Ascending aorta (tissue), 2 donors: ENCODE measurements around the gene SLC25A34. TPM values are rescaled to one million over a fixed set of nuclear protein-coding genes. Genes with fewer than 3 reads are reported as not detected.

Experiments
- DNase-seq, 2 donors: peaks; one replicate each; pipeline ENCODE4 v3.0.0-alpha.2; 2019; ENCODE audit warnings: low spot score in 2 of 2
- H3K27ac ChIP-seq, 2 donors: fragments of 200-600 bp; sonication (generic); one replicate each; pipeline ENCODE4 v1.5.1; 2016 to 2017; ENCODE audit warnings: mild to moderate bottlenecking in 1 of 2
- H3K27me3 ChIP-seq: fragments of 200-600 bp; sonication (generic); one replicate; pipeline ENCODE4 v1.5.1; 2017
- H3K36me3 ChIP-seq, 2 donors: fragments of 200-600 bp; sonication (generic); one replicate each; pipeline ENCODE4 v1.5.1; 2016
- H3K4me1 ChIP-seq, 2 donors: fragments of 200-600 bp; sonication (generic); one replicate each; pipeline ENCODE4 v1.5.1; 2016 to 2017; ENCODE audit warnings: mild to moderate bottlenecking in 1 of 2
- H3K4me3 ChIP-seq, 2 donors: fragments of 200-600 bp; sonication (generic); one replicate each; pipeline ENCODE4 v1.5.1; 2016 to 2017; ENCODE audit warnings: mild to moderate bottlenecking in 1 of 2
- H3K9me3 ChIP-seq, 2 donors: fragments of 200-600 bp; sonication (generic); one replicate each; pipeline ENCODE4 v1.5.1; 2016
- intact Hi-C: fragments of 100-400 bp; cut with DNase I; formaldehyde crosslinking; loops from one replicate; pipeline ENCODE4 v1.15.1; 2023
- total RNA-seq: library from RNA; depleted of rRNA; stranded (reverse); fragments of >200 nt; gene quantifications from one replicate; pipeline ENCODE4 v1.1.0, GENCODE V29; 2016
- TF ChIP-seq, protein P1 (sequence below), 3 experiments: fragments of 200-600 bp in 2 of 3; fragments of 450-650 bp in 1 of 3; sonication (generic) in 2 of 3; IDR thresholded peaks; one replicate each; pipeline ENCODE4 v1.5.1; 2016 to 2019; ENCODE audit warnings: antibody characterized with exemption in 3 of 3, mild to moderate bottlenecking in 1 of 3, moderate library complexity in 1 of 3

The SLC25A34 gene
- total RNA-seq, 1 donor from 2014 or later = 5.7 TPM

DNA sequence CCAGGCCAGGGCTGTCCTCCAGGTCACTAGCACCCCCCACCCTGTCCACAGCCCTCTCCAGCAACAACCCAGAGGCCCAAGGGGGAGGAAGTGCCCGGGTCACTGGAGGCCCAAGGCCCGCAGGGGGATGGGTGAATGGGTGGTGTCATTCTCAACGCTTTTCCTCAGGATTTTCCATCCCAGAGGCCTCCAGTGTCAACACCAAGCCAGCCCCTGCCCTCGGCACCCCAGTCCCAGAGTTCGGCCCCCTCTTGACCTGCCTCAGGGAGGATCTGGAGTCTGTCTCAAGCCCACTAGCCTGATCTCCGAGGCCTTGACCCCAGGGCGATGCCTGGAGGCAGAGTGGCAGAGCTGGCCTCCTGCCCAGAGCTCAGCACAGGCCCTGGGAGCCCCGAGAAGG, 11.3 kb downstream of the SLC25A34 start:
- Histone ChIP-seq H3K36me3 (no peaks in the 10 kb centered on the region), H3K4me3 (peak overlapping the region; percentile 48 to 56), H3K9me3 (no peaks in the 10 kb centered on the region), H3K27me3 (no peaks in the 10 kb centered on the region), H3K27ac (peak overlapping the region; percentile 96 to 98), H3K4me1 (peaks cover 31 to 63% of the 10 kb centered on the region in 2 donors)
- TF ChIP-seq, protein P1, sequence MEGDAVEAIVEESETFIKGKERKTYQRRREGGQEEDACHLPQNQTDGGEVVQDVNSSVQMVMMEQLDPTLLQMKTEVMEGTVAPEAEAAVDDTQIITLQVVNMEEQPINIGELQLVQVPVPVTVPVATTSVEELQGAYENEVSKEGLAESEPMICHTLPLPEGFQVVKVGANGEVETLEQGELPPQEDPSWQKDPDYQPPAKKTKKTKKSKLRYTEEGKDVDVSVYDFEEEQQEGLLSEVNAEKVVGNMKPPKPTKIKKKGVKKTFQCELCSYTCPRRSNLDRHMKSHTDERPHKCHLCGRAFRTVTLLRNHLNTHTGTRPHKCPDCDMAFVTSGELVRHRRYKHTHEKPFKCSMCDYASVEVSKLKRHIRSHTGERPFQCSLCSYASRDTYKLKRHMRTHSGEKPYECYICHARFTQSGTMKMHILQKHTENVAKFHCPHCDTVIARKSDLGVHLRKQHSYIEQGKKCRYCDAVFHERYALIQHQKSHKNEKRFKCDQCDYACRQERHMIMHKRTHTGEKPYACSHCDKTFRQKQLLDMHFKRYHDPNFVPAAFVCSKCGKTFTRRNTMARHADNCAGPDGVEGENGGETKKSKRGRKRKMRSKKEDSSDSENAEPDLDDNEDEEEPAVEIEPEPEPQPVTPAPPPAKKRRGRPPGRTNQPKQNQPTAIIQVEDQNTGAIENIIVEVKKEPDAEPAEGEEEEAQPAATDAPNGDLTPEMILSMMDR (IDR thresholded peaks at IDR 0.05) = no peak
- no peak for DNase-seq
- intact Hi-C loops = loop anchor here (5.0 kb wide), 2 partner anchors 45 to 130 kb away; partner anchors contain the start of gene DDI2

DNA sequence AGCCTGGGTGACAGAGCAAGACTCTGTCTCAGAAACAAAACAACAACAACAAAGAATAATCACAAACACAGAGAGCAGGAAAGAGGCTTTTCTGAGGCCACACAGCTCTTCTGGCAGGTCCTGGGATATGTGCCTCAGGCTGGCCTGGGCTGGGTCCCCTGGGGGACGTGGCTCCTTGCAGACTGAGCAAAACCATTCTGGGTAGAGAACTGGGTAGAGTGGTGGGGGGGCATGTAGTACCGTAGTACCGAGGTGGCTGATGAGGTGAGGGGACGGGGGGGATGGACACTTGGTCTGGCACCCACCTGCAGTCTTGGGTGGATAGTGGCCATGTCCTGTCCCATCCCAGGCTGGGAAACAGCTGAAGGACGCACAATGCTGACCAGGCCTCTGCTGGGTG, 12.2 kb downstream of the SLC25A34 start:
- intact Hi-C loops = loop anchor here (5.0 kb wide), 2 partner anchors 46 to 131 kb away; partner anchors contain the start of gene DDI2
- peak overlapping the region; percentile 96 to 98 for H3K27ac ChIP-seq
- TF ChIP-seq, protein P1 (IDR thresholded peaks at IDR 0.05) = no peak
- H3K9me3 ChIP-seq = no peaks in the 10 kb centered on the region
- peaks cover 31 to 61% of the 10 kb centered on the region in 2 donors for H3K4me1 ChIP-seq
- no peaks in the 10 kb centered on the region for H3K36me3 ChIP-seq
- H3K27me3 ChIP-seq = no peaks in the 10 kb centered on the region
- H3K4me3 ChIP-seq = peak overlapping the region; percentile 48 to 56
- no peak for DNase-seq

DNA sequence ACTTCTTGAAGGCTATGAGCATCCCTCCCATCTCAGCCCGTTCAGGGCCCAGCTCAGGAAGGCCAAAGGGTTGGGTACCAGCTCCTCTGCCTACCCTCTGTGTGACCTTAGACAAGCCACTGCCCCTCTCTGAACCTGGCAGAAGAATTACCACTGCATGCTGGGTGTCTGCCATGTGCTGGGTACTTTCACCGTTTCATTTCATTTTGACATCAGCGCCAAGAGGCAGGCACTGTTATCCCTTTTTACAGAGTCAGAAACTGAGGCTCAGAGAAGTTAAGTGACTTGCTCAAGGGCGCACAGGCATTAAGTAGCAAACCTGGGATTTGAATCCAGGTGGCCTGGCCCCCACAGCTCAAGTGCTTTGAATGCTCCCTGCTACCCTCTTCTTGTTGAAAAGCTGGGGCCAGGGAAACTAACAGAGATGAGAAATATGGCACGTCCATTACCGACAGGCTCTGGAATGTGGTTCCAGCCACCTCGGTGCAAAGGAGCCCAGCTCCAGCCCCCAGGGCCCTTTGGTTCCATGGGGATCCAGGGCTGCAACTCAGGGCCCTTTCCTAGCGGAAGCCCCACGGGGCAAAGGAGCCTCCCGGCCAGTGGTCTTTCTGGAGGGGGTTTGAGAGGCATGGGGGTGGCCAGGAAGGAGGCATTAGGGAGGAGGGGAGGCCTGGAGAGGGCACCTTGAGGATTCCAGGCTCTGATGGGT, 12.8 kb downstream of the SLC25A34 start:
- intact Hi-C loops = loop anchor here (1.0 to 5.0 kb wide), 3 partner anchors 11 to 132 kb away; partner anchors contain the start of gene DDI2
- Histone ChIP-seq H3K27ac (peak overlapping the region; percentile 96 to 98), H3K9me3 (no peaks in the 10 kb centered on the region), H3K4me1 (peaks cover 31 to 61% of the 10 kb centered on the region in 2 donors), H3K36me3 (no peaks in the 10 kb centered on the region), H3K27me3 (no peaks in the 10 kb centered on the region), H3K4me3 (peak overlapping the region; percentile 48 to 56)
- DNase-seq = no peak
- TF ChIP-seq, protein P1 (IDR thresholded peaks at IDR 0.05) = no peak

DNA sequence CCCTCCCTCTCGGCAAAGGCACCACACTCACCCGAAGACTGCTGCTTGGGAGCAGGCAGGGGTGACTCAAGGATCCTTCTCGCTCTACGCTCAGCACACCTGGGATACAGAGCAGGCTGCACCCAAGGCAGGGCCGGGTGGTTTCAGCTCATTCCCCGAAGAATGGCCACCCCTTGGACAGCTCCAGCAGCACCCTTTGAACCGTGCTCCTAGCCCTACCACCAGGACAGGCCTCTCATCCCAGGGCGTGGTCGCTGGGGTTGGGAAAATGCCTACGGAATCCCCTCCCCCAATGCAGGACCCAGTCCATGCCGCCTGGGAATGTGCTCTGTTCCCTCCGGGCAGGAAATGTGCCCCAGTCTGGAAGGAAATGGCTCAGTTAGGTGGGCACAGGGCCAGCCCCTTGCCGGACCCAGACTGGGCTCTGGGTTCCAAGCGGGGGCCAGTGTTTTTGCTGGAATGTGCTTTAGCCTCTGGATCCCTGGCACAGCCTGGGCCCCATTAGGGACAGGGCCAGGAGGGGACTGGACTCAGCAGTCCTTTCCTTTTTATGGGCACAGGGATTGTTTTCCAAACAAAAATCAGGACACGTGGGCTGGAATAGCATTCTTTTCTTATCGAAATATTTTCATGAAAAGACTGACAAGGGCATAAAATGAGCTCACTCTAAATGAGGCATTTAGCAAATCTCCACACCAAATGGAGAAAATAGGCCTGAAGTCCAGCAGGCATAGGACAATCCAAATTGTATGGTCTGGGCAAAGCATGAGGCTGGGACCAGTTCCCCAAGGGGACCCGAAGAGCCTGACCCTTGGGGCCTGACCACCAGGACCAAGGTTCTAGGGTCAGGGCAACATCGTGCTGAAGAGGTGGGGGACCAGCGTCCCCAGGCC, 13.6 kb downstream of the SLC25A34 start:
- peak overlapping the region; percentile 96 to 98 for H3K27ac ChIP-seq
- H3K9me3 ChIP-seq = no peaks in the 10 kb centered on the region
- H3K27me3 ChIP-seq = no peaks in the 10 kb centered on the region
- TF ChIP-seq, protein P1 (IDR thresholded peaks at IDR 0.05) = no peak
- DNase-seq = peak; percentile 73 to 97
- no peaks in the 10 kb centered on the region for H3K36me3 ChIP-seq
- peak overlapping the region; percentile 48 to 56 for H3K4me3 ChIP-seq
- intact Hi-C loops = loop anchor here (1.0 to 5.0 kb wide), 3 partner anchors 11 to 132 kb away; partner anchors contain the start of gene DDI2
- peaks cover 31 to 61% of the 10 kb centered on the region in 2 donors for H3K4me1 ChIP-seq

DNA sequence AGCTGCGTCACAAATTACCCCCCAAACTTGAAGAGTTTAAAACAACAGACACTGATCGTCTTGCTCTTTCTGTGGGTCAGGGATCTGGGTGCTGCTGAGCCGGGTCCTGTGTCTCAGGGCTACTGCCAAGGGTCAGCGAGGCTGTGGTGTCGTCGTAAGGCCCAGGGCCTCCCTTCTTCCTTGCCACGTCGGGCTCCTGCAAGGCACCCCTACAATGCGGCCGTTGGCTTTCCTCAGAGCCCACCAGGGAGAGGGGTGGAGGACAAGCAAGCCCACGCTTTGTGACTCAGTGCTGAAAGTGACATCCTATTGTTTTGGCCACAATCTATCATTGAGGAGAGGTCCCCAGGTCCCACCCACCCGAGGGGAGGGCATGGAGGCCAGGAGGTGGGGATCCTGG, 14.9 kb downstream of the SLC25A34 start:
- Histone ChIP-seq H3K9me3 (no peaks in the 10 kb centered on the region), H3K36me3 (no peaks in the 10 kb centered on the region), H3K27me3 (no peaks in the 10 kb centered on the region), H3K4me3 (no peak overlapping the region), H3K4me1 (peaks cover 34 to 70% of the 10 kb centered on the region in 2 donors), H3K27ac (peak overlapping the region; percentile 93 to 96)
- TF ChIP-seq, protein P1 (IDR thresholded peaks at IDR 0.05) = no peak
- intact Hi-C loops = no loop called here
- DNase-seq = no peak
